CD4-positive, alpha-beta T cell (primary cell): ENCODE measurements around the gene ERF. TPM values are rescaled to one million over a fixed set of nuclear protein-coding genes. Genes with fewer than 3 reads are reported as not detected.

Experiments
- ATAC-seq: fragments of 200-7000 bp; cut with Tn5 transposase; one replicate; pipeline ENCODE4 v1.10.0; 2022; ENCODE audit warnings: mild to moderate bottlenecking; ENCODE audit not compliant: poor library complexity
- CTCF ChIA-PET: fragments of 350-600 bp; sonication (Branson Sonifier 250); formaldehyde crosslinking; loops from one replicate; lab custom pipeline; 2021; ENCODE audit warnings: antibody characterized with exemption, inconsistent platforms; lab: Charles Lee
- POLR2A ChIA-PET: fragments of 350-600 bp; sonication (Branson Sonifier 250); formaldehyde crosslinking; loops from one replicate; lab custom pipeline; 2021; ENCODE audit warnings: antibody characterized with exemption, inconsistent platforms; lab: Charles Lee
- DNase-seq, 14 experiments: peaks; one replicate each; pipeline ENCODE4 v3.0.0-alpha.2; 2013 to 2020; ENCODE audit warnings: mixed read lengths in 2 of 14
- H3K27ac ChIP-seq, 2 donors: one replicate each; pipeline versions ENCODE4 v1.5.1 to v1.7.0; 2013; ENCODE audit warnings: low read length in 2 of 2, low read depth in 1 of 2, mild to moderate bottlenecking in 1 of 2
- H3K27me3 ChIP-seq, 2 experiments: 1 replicate in 1 of 2; 2 replicates in 1 of 2; pipeline versions ENCODE4 v1.6.1 to v1.7.0; 2013; ENCODE audit warnings: low read length in 2 of 2, control low read depth in 1 of 2, mild to moderate bottlenecking in 1 of 2, moderate library complexity in 1 of 2; ENCODE audit not compliant: insufficient read depth in 2 of 2, control insufficient read depth in 1 of 2
- H3K36me3 ChIP-seq: one replicate; pipeline ENCODE4 v1.6.1; 2013; ENCODE audit warnings: low read length, control low read depth; ENCODE audit not compliant: insufficient read depth
- H3K4me1 ChIP-seq: one replicate; pipeline ENCODE4 v1.6.1; 2013; ENCODE audit warnings: low read length, control low read depth; ENCODE audit not compliant: insufficient read depth
- H3K4me3 ChIP-seq: one replicate; pipeline ENCODE4 v1.5.1; 2013; ENCODE audit warnings: mild to moderate bottlenecking, low read length, moderate library complexity
- H3K9me3 ChIP-seq, 2 experiments: 1 replicate in 1 of 2; 2 replicates in 1 of 2; pipeline versions ENCODE4 v1.6.1 to v1.7.0; 2013; ENCODE audit warnings: low read length in 2 of 2, mild to moderate bottlenecking in 2 of 2, control low read depth in 1 of 2, moderate library complexity in 1 of 2; ENCODE audit not compliant: control insufficient read depth in 1 of 2, insufficient read depth in 1 of 2
- H3K27ac Mint-ChIP-seq: one replicate; pipeline ENCODE4 v1.8.0; 2020; ENCODE audit warnings: mixed read lengths
- H3K27me3 Mint-ChIP-seq: one replicate; pipeline ENCODE4 v1.8.0; 2021; ENCODE audit warnings: mixed read lengths
- H3K36me3 Mint-ChIP-seq: one replicate; pipeline ENCODE4 v1.8.0; 2021; ENCODE audit warnings: low read depth, mixed read lengths
- H3K4me1 Mint-ChIP-seq: one replicate; pipeline ENCODE4 v1.8.0; 2021; ENCODE audit warnings: low read depth, mixed read lengths
- H3K4me3 Mint-ChIP-seq: one replicate; pipeline ENCODE4 v1.8.0; 2020; ENCODE audit warnings: mild to moderate bottlenecking, mixed read lengths
- H3K9me3 Mint-ChIP-seq: one replicate; pipeline ENCODE4 v1.8.0; 2020; ENCODE audit warnings: mixed read lengths
- intact Hi-C, 2 experiments: fragments of 100-400 bp; cut with DNase I in 1 of 2; cut with micrococcal nuclease in 1 of 2; formaldehyde crosslinking; loops; one replicate each; pipeline versions ENCODE4 v1.15.1 to v1.9.0; 2023 to 2025; cut with DNase I, micrococcal nuclease
- total RNA-seq, 174 experiments: library from RNA in 2 of 174; stranded (reverse) in 2 of 174; gene quantifications; one replicate each; pipeline ENCODE4 v1.2.3 and lab custom pipeline; 2021 to 2026
- TF ChIP-seq, protein P1 (sequence below): fragments of 200-600 bp; IDR thresholded peaks from one replicate; pipeline ENCODE4 v1.8.0; 2022; ENCODE audit warnings: antibody characterized with exemption, mild to moderate bottlenecking

The ERF gene
- total RNA-seq, 2 experiments from 2014 or later: 105 to 113 TPM

DNA sequence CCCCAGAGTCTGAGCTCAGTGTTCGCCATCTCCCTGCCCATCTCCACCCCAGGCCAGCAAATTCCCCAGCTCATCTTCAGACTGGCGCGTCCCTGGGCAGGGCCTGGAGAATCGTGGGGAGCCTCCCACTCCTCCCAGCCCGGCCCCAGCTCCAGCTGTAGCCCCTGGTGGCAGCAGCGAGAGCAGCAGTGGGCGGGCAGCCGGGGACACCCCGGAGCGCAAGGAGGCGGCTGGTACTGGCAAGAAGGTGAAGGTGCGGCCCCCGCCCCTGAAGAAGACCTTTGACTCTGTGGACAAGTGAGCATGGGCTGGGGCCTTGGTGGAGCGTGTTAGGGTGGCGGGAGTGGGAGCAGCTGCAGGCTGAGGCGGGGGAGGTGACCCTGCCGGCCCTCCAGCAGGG lies 38.6 kb upstream of the ERF start:
- Mint-ChIP-seq H3K27ac (no peak overlapping the region), H3K9me3 (no peaks in the 10 kb centered on the region), H3K36me3 (peaks cover 66% of the 10 kb centered on the region), H3K4me3 (no peak overlapping the region), H3K27me3 (no peaks in the 10 kb centered on the region), H3K4me1 (peaks cover 15% of the 10 kb centered on the region)
- DNase-seq (no peak), ATAC-seq (no peak)
- intact Hi-C loops: no loop called here
- no peaks in the 10 kb centered on the region for H3K27me3 ChIP-seq
- peaks cover 29% of the 10 kb centered on the region for H3K4me1 ChIP-seq
- CTCF ChIA-PET: no interaction called here
- no peak overlapping the region for H3K27ac ChIP-seq
- H3K36me3 ChIP-seq: peaks cover 62% of the 10 kb centered on the region
- TF ChIP-seq, protein P1, sequence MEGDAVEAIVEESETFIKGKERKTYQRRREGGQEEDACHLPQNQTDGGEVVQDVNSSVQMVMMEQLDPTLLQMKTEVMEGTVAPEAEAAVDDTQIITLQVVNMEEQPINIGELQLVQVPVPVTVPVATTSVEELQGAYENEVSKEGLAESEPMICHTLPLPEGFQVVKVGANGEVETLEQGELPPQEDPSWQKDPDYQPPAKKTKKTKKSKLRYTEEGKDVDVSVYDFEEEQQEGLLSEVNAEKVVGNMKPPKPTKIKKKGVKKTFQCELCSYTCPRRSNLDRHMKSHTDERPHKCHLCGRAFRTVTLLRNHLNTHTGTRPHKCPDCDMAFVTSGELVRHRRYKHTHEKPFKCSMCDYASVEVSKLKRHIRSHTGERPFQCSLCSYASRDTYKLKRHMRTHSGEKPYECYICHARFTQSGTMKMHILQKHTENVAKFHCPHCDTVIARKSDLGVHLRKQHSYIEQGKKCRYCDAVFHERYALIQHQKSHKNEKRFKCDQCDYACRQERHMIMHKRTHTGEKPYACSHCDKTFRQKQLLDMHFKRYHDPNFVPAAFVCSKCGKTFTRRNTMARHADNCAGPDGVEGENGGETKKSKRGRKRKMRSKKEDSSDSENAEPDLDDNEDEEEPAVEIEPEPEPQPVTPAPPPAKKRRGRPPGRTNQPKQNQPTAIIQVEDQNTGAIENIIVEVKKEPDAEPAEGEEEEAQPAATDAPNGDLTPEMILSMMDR: no peak
- POLR2A ChIA-PET: no interaction called here
- no peaks in the 10 kb centered on the region for H3K9me3 ChIP-seq
- no peak overlapping the region for H3K4me3 ChIP-seq

DNA sequence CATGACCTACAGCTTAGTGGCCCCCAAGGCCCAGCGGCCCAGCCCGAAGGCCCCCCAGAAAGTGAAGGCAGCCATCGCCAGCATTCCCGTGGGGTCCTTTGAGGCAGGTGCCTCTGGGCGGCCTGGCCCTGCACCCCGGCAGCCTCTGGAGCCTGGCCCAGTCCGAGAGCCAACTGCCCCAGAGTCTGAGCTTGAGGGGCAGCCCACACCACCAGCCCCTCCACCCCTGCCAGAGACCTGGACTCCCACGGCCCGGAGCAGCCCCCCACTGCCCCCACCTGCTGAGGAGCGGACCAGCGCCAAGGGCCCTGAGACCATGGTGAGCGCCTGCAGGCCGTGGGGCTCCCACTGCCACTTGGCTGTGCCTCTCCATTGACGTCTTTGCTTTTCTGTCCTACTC lies 38.0 kb upstream of the ERF start:
- Histone ChIP-seq H3K9me3 (no peaks in the 10 kb centered on the region), H3K36me3 (peaks cover 68% of the 10 kb centered on the region), H3K4me3 (no peak overlapping the region), H3K27me3 (no peaks in the 10 kb centered on the region), H3K4me1 (peaks cover 29% of the 10 kb centered on the region), H3K27ac (no peak overlapping the region)
- H3K27me3 Mint-ChIP-seq: no peaks in the 10 kb centered on the region
- no peaks in the 10 kb centered on the region for H3K9me3 Mint-ChIP-seq
- TF ChIP-seq, protein P1: no peak
- H3K4me3 Mint-ChIP-seq: no peak overlapping the region
- ChIA-PET CTCF (no interaction called here), POLR2A (no interaction called here)
- DNase-seq: no peak
- no peak overlapping the region for H3K27ac Mint-ChIP-seq
- H3K4me1 Mint-ChIP-seq: peaks cover 15% of the 10 kb centered on the region
- no peak for ATAC-seq
- peaks cover 71% of the 10 kb centered on the region for H3K36me3 Mint-ChIP-seq
- intact Hi-C loops: no loop called here

DNA sequence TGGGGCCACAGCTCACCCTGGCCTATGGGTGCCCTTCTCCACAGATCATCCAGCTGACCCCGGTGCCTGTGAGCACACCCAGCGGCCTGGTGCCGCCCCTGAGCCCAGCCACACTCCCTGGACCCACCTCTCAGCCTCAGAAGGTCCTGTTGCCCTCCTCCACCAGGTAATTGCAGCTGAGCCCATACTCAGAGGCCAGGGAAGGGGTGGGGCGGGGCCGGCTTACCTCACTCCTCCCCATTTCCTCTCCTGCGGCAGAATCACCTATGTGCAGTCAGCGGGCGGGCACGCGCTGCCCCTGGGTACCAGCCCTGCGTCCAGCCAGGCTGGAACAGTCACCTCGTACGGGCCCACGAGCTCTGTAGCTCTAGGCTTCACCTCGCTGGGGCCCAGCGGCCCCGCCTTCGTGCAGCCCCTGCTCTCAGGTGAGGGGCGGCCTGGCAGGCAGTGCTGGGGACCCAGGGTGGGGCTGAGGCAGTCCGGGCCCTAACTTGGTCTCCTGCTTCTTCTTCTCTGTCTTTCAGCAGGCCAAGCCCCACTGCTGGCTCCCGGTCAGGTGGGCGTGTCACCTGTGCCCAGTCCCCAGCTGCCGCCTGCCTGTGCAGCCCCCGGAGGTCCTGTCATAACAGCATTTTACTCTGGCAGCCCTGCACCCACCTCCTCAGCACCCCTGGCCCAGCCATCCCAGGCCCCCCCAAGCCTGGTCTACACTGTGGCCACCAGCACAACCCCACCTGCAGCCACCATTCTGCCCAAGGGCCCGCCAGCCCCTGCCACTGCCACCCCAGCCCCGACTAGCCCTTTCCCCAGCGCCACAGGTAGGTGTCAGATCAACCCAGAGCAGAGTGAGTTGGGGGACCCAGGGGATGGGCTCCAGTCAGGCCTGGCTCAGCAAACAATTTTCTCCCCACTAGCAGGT lies 37.4 kb upstream of the ERF start:
- no peaks in the 10 kb centered on the region for H3K27me3 Mint-ChIP-seq
- Histone ChIP-seq H3K36me3 (peaks cover 74% of the 10 kb centered on the region), H3K27me3 (no peaks in the 10 kb centered on the region), H3K4me3 (no peak overlapping the region), H3K27ac (no peak overlapping the region), H3K4me1 (peaks cover 29% of the 10 kb centered on the region), H3K9me3 (no peaks in the 10 kb centered on the region)
- DNase-seq: peak in 1 of 14 experiments; percentile 26
- no peaks in the 10 kb centered on the region for H3K9me3 Mint-ChIP-seq
- CTCF ChIA-PET: no interaction called here
- H3K36me3 Mint-ChIP-seq: peaks cover 75% of the 10 kb centered on the region
- no peak overlapping the region for H3K4me3 Mint-ChIP-seq
- POLR2A ChIA-PET: no interaction called here
- H3K27ac Mint-ChIP-seq: no peak overlapping the region
- intact Hi-C loops: no loop called here
- TF ChIP-seq, protein P1: no peak
- H3K4me1 Mint-ChIP-seq: peaks cover 15% of the 10 kb centered on the region
- ATAC-seq: no peak
